T-helper 2 cell (primary cell): Measurements from ENCODE around the gene RRAGC.
"Not testable (repeated sequence)": the region's sequence is repeated elsewhere in the genome, so short reads cannot be mapped to it uniquely, and the experiment has no call there.

ENCODE experiments used
- DNase-seq, 5 experiments: peaks; one replicate each; pipeline versions ENCODE4 v3.0.0 to v3.0.0-alpha.2; 2012 to 2022

The RRAGC gene

DNA sequence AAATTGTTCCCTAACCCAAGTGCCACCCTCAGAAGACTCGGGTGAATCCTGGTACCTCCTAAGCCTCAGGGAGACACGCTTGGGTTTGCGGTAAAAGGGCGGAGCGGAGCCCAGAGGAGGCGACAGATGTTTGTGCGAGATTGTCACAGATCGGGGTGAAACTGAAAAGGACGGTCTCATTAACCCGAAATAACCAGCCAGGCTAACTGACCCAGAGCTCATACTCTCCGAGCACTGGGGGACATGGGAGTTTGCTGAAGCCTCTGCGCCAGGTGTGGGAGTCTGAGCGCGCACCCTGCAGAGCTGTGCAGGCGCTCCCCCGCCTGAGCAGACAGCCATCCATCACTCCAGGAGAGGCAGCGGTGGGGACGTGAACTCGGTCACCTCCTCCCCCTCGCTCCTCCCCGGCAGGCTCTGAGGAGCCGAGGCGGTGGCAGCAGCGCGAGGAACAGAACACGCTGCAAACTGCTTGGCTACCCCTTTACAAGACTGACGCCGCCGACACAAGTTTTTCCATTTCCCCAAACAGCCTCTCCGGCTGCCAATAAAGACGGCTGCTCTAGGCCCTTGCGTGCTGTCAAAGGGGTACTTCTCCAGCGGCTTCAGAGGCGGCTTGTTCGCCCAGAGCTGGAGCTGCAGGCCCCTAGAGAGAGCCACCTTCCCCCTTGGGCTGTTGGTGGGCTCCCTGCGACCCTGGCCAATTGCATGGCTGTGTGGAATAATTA, 43.5 kb downstream of the RRAGC start:
- peak in 1 of 5 experiments; percentile 23 for DNase-seq

DNA sequence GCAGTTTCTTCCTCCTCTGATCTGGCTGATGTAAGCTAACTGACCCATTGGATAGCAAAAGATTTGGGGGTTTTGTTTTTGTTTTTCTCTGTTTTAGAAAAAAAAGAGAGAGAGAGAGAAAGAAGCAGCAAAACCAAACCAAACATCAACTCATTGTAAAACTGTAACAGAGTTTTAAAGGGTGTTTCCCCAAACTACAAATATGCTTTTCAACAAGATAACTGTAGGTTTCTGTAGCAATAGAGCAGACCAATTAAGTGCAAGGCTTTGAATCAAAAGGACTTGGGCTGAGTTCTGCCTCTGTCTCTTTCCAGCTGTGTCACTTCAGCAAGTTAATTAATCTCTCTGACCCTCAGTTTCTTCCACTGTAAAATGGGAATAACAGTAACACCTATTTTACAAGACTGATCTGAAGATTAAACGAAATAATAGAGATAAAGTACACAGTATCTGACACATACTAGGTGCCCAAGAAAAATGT, 44.5 kb downstream of the RRAGC start:
- DNase-seq, result no peak

DNA sequence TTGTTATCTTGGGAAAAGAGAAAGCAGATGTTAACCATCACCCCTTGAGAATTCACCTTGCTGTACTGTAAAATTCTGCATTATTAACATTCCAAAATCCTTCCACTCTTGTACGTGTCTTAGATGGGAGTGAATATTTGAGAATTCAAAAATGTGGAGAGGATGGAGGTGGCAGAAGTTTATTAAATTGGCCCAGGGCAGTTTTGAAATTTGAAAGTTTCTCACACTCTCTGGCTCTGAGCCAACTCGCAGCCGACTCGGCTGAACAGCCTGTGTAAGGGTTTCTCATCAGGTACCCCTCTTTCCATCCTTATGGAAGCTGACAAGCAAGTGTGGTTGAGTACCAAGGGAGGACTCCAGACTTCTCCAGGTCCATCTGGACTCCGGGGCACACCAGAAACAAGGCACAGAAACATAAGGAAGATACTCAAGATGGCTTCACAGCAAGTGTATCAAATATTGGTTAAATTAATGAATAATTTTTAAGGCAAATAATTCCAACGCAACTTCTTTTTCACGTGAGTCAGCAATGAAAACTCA, 45.1 kb downstream of the RRAGC start:
- DNase-seq, result no peak

DNA sequence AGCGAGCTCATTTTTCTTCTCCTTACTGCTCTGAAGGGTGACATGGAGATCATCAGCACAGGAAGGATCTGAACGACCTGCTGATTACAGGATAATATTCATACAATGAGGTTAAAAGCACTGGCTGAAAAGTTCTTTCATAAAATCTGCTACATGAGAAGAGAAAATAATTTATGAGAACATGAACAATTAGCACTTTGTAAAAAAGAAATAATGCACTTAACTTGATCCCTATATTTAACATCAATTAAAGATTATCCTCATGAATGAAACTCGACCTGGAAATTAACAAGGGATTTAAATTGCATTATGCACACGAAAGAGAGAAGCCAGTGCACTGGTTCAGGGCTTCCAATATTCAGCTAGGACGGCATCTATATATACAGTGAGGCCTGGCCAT, 46.6 kb downstream of the RRAGC start:
- no peak for DNase-seq

DNA sequence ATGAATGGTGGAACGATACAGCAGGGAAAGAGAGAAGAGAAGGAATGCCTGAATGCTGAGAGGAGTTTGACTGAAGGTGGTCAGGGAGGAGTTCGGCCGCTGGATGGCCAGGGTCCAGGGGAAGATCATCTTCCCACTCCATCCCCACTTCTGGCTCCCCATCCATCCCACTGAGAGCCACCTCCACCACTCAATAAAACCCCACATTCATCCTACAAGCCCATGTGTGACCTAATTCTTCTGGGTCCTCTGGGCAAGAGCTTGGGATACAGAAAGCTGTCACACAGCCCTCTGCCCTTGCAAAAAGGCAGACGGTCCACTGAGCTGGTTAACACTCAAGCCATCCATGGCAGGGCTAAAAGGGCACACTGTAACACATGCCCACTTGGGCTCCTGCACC, 48.1 kb downstream of the RRAGC start:
- DNase-seq, result not testable (repeated sequence)

DNA sequence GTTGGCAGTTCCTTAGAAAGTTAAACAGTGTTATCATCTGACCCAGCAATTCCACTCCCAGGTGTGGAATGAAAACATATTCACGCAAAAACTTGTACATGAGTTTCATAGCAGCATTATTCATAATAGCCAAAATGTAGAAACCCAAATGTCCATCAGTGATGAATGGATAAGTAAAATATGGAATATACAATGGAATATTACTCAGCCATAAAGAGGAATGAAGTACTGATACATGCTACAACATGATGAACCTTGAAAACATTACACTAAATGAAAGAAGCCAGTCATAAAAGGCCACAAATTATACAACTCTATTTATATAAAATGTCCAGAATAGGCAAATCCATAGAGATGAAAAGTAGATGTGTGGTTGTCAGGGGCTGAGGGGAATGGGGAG, 53.5 kb downstream of the RRAGC start:
- DNase-seq, result no peak

DNA sequence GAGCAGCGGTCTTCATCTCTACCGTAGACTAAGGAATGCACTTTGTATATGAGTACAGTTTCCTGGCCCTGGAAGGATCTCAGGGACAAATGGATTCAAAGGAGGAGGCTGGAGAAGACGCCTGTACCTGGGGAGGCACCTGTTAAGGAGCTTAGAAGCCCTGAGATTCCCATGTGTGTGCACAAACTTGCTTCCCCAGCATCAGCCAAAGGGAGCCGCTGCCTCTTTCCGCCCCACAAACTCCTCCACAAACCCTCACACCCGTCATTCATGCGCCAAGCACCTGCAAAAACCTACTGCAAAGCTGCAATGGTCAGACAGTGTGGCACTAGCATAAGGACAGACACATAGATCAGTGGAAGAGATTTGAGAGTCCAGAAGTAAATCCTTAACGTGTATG, 54.5 kb downstream of the RRAGC start:
- DNase-seq, result no peak

DNA sequence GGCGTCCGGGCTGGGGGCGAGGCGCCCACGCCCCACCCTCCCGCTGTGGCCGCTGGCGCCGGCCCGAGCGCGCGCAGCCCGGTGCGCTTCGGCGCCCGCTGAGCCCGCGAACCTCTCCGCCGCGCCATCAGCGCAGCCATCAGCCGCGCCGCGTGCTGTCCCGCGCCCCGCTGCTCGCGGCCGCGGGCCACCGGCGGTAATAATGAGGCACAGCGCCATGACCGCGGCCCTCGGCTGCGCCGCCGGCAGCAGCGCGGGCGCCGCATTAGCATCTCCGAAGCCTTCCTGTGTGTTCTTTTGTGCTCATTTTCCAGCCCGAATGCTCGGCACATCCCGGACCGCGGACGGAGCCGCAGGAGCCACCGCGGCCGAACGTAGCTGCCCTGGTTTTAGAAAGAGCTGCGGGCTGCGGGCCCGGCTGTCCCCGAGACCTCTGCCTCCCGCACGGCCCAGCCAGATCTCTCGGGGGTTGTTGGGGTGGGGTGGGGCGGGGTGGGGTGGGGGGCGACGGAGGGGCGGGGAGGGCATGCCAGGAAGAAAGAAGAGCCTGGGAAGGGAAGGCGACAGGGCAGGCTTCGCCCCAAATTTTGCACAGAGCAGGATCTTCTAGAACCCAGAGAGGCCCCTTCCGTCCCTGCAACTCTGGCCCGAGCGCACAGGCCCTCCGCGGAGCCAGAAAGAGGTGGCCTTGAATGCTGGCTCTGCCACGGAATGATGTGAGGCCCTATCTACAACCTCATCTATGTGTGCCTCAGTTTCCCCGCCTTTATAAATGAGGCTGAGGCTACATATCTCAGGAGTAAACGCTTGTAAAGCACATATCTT, 55.3 kb downstream of the RRAGC start:
- peak in 1 of 5 experiments; percentile 22 for DNase-seq

DNA sequence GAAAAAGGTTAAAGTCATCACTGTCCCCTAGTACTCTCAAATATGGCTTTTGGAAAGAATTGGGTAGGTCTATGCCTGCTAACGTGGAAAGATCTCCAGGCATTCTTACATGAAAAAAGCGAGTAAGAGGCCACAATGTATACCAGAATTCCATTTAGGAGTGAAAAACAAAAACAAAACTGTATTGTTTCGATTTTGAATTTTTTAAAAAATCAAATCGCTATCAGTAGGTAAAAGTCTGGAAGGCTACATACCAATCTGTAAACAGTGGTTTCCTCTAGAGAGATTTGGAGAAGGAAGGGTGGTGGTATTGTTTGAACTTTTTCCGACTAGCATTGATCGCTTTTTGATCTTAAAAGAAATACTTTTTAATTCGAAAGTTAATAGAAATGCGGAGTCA, 55.9 kb downstream of the RRAGC start:
- no peak for DNase-seq

DNA sequence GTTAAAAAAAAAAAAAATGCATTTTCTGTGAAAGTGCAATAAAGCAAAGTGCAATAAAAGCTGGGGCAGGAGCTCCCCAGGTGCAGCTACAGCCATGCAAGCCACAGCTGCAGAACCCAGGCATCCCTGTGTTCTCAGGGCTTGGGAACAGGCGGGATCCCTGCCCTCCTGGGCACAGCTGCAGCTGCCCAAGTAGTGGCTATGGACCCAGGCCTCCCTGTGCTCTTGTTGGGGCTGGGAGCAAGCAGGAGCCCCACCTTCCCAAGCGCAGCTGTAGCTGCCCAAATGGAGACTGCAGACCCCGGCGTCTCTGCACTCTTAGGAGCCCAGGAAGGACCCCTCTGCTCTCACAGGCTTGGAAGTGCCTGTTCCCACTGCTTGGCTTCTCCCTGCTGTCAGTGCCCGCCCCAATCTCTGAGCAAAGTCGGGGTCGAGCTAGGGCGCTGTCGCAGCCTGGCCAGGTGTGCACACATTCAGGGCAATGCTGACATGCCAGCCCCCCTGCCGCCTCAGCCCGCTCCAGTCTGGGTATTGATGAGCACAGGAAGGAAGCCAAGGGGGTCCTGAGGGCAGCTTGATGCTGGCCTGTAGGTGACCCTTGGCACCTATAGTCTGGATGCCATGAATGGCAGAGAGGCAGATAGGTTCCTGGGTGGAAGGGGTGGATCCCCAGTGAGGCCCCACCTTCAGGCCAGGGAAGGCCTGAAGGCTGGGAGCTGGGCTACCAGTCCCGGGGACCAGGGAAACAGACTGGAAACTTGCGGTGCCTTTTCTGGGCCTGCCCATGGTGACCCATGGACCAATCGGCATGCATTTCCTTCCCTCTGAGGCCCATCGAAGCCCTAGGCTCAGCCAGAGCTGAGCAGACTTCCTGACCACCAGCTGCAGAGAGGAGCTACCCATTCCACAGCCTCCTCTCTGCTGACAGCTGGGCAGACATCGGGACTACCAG, 58.6 kb downstream of the RRAGC start:
- no peak for DNase-seq

DNA sequence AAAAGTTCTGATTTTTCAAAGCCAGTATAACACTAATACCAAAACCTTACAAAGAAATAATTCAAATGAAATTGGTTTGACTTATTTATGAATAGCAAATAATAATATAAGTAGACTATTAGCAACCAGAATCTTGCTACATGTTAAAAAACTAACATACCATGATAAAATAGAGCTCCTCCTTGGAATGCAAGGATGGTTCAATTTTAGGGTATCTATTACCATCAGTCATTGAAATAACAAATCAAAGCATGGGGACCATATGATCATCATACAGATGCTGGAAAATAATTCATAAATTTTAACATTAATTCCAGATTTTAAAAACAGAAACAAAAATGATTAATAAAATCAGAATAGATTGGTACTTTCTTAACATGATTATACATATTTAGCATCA, 66.3 kb downstream of the RRAGC start:
- no peak for DNase-seq

DNA sequence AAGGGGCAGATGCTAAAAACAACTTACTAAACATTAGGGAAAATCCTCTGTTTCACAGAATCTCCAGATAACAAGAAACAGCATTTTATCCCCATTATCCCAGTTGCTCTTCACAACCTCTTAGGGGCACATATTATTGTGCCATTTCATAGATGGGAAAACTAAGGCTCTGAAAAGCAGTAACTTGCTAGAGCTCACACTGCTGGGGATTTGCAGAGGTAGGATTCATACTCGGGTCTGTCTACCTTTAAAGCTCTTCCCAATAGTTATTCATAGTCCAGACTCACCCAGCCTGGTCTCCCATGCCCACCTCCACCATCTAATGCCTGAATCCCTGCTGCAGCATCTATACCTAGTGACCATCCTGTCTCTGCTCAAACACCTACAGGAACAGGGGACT, 67.7 kb downstream of the RRAGC start:
- no peak for DNase-seq

DNA sequence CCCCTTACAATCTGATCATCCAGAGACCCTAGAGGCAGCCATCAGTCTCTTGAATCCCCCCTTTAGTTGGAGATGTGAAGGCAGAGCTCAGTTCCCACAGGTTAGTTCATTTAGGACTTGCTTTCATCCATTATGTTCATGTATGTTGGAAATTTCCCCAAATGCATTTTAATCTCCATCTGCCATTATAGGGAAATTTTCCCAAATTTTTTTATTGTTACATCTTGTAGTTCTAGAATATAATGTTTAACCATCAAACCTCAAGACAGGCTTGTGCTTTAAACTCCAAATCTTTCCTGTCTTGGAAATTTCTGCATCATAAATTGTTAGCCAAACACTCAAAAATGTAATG, 68.4 kb downstream of the RRAGC start:
- no peak for DNase-seq

DNA sequence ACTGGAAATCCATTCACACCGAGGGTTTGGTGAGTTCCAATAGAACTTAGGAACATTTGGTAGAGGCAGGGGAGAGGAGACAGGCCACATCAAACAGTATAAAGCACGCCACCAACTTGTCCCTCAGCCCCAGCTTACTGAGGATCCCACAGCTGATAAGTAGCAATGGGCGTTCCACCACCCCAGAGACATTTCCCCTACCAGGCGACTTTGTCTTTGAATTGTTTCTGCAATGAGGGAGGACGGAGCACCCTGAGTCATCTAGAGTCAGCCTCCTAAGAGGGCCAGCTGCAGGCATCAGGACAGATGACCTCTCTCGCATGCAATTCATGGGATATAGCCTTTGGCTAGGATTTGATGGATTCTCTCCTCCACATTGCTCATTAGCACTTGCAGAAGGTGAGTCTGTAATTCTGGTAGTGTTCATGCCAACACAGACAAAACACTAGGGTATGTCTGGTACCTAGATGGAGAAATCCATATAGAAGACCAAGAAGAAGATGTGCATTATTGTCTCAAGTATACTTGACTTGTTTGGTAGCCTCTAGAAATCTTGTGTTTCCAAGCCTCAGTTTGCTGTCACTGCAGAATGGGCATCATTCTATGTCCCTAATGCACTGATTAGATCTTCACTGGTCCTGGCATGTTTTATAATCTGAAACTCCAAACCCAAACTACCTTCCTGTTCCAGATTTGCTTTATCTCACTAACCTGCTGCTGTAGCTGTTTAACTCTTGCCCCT, 69.0 kb downstream of the RRAGC start:
- DNase-seq, result no peak

DNA sequence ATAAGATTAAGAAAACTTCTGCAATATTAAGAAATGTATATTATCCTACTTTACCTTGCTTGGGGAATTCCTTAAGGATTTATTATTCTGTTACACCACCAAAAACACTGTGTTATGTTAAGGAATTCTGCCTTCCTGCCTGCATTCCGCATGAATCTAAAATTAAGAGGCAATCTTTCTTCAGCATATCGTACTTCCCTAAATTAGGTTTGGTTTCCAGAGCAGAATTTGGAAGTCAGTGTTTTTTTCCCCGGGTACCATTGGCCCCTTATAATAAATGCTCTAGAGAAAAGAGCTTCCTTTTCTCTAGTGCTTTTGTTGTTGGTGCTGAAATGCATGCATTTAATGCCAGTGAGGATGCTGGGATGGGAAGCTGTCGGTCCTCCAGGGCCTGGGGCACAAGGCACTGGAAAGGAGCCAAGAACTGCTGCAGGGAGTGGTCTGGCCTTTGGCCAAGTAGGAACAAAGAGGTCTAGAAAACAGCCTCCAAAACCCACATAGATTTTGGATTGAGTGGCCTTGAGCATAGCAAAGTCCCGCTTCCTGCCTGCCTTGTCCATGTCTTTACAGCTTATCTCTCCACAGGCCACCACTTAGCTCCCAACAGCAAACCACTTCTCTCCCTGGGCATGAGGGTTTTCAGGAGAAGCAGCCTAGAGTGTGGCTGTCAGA, 69.9 kb downstream of the RRAGC start:
- DNase-seq, result no peak

DNA sequence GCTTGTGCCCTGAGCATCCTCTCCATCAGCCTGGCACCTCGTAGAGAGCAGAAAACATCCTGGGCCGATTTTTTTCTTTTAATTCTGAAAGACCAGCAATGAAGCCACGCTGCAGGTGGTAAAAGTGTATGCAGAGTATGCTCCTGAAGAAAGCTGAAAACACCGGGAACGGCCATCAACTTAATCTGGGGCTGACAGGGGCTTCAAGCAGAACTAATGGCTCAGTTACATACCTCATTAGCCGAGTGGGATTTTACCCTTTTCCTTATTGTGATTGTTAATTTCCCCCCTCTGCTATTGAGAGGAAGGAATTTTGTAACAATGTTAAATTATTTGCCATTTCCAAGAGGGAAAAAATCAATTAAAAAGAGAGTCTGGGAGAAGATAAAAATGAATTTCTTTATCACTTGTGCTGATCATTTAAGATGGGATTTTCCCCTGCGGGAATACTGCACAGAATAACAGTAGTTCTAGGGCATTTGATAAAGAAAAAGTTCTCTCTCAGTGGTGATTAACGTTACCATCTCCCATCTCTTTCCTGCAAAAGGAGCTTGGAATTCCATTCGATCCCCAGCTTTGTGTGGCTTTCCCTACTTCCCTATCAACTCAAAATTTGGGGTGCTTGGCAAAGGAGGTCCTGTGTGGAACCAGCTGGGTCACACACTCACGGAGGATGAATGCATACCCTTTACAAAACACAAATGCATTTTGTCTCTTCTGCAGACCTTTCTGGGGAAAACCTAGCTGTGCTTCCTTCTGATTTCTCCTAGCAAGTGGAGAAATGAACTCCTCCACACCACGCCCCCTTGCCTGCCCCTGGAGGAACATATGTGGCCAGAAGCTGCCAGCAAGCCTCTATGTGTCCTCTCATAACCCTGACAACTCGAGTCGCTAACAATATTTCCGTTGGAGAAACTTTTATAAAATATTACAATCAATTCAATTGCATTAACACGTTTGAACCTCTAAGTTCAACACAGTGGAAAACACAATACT, 70.9 kb downstream of the RRAGC start:
- no peak for DNase-seq
